Gastrocnemius medialis (tissue), 4 donors: ENCODE measurements around the gene TRAF1.

Experiments used
- CTCF ChIP-seq, 5 experiments: fragments of 450-650 bp in 3 of 5; fragments of 200-600 bp in 2 of 5; sonication (generic) in 2 of 5; IDR thresholded peaks in 4 of 5; conservative IDR thresholded peaks in 1 of 5; 1 replicate in 4 of 5; 2 replicates in 1 of 5; pipeline ENCODE4 v1.5.1; 2016 to 2019; ENCODE audit warnings: antibody characterized with exemption in 5 of 5, mild to moderate bottlenecking in 3 of 5, moderate library complexity in 3 of 5
- POLR2A ChIP-seq, 2 donors: fragments of 450-650 bp; IDR thresholded peaks; one replicate each; pipeline ENCODE4 v1.6.1; 2017; ENCODE audit warnings: antibody characterized with exemption in 2 of 2, mild to moderate bottlenecking in 2 of 2, moderate library complexity in 2 of 2

- TF ChIP-seq CTCF (IDR thresholded peaks at IDR 0.05 in 4 of 5, conservative IDR thresholded peaks at IDR 0.05 in 1 of 5) (no peak), POLR2A (IDR thresholded peaks at IDR 0.05) (no peak)
Observed at GRCh38 chr9:120869360-120869687, 57.3 kb downstream of the TRAF1 start.
